GM11168 (cell line): ENCODE results near the gene TMEM79.

Experiments
- in situ Hi-C: fragments of 300-500 bp; cut with MboI; formaldehyde crosslinking; loops from one replicate; pipeline ENCODE4 v1.12.0; 2022; ENCODE audit warnings: low sequenced_read_pairs; ENCODE audit not compliant: unreplicated experiment

TMEM79 gene

DNA sequence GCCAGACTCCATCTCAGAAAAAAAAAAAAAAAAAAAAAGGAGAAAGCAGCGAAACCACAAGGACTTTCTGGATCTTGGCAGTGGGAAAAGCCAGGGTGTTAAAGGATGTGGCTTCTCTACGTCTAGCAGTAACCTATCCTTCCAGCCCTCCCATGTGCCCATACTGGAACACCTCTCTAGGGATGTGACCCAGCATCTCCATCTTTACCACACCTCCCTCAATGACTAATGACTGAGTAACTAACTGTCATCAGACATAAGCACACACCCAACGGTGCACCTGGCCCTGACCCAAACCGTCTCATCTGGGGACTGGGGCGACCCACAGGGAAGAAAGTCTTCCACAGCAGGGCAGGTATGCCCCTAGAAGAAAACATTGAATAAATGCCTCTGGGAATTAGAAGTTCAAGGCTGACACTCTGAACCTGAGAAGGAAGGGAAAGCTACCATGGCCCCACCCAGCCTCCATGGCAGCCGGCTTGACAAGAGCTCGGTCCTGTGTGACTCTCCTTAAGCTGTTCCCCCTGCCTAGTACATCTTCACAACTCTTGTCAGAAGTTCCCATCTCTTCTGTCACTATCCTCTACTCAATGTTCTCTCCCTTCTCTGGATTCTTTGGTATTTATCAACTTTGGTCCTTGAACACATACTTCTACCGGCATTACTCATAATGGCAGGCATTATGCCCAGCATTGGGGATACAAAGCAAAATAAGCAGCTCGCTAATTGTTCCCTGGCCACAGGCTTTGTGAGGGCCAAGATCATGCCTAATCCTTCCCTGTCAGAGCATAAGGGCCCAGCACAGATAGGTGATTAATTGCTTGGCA lies 21.5 kb upstream of the TMEM79 start:
- in situ Hi-C loops, result no loop called here

DNA sequence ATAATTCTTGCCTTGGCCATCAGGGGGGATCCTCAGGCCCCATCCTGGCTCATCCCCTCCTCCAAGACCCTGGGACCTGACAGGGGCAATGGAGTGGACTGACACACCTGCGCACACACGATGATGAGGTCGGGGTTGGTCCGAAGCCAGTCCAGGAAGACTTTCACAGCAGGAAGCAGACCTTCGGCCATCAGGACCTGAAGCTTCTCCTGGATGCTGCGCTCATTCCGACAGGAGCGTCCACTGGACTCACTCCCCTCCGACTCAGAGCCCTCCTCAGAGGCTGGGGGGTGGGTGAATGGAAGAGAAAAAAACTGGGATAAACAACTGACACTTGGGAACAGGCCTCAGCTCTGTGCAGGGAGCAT lies 20.9 kb upstream of the TMEM79 start:
- in situ Hi-C loops, result no loop called here

DNA sequence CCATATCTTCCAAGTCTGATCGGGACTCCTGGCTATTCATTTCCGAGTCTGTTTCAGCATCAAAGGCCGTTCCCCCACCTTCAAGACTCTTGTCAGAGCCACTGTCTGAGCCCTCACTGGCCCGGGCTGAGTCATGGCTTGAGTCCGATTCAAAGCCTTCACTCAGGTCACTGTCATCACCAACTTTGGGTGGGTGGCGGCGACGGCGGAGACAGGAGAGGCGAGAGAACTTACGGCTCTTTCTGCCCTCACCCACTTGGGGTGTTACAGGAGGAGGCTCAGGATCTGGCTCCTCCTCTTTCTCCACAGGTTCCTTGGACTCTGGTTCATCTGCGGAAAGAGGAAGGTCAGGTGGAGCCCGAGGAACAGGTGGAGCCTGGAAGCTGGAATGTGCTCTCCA lies 18.1 kb upstream of the TMEM79 start:
- in situ Hi-C loops, result no loop called here

DNA sequence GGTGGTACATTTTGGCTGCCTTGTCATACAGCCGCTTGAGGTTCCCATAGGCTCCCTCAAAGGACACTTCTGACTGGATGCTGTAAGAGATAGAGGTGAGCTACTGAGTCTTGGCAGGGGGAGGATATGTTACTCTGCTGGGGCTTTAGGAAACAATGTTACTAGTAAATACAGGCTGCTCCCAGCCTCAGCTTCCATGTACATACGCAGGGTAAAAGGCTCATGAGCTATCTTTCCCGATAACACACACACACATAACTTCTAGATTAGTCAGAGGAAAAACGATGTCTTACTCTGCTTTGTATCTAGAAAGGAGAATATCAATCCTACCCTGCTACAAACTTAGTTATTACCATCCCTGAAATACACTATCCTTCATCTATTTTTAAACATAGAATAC lies 15.8 kb upstream of the TMEM79 start:
- in situ Hi-C loops, result no loop called here

DNA sequence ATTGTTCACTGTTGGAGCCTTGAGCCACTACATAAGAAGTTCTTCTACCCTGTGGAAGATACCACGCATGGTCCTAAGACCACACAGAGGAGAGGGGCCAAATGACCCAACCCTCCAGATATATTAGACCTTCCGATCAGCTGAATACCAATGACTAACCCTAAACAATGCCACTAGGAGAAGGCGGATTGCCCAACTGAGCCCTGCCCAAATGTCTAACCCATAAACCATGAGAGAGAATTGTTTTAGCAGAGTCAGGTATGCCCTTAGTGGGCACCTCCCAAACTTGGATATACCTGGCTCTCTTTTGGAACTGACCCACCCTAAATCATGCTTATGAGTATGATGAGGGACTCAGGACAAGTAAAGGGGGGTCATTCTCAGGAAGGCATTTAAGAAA lies 13.8 kb upstream of the TMEM79 start:
- in situ Hi-C loops, result no loop called here

DNA sequence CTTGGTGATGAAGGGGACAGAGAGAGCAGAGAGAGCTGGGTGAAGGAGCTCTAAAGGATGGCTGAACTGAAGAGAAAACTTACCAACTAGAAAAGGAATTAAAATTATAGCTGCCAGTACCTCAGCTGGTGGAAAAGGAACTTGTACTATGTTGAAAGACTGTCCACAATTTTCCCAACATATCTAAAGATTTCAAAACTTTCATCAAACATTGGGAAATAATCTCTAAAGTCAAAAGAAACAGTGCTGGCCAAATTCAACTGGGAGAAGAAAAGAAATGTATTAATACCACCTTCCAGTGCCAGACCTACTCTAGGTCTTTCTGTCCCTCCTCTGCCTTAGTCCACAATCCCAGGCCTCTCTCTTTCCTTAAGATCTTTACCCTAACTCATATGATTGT lies 7.6 kb upstream of the TMEM79 start:
- in situ Hi-C loops, result no loop called here

DNA sequence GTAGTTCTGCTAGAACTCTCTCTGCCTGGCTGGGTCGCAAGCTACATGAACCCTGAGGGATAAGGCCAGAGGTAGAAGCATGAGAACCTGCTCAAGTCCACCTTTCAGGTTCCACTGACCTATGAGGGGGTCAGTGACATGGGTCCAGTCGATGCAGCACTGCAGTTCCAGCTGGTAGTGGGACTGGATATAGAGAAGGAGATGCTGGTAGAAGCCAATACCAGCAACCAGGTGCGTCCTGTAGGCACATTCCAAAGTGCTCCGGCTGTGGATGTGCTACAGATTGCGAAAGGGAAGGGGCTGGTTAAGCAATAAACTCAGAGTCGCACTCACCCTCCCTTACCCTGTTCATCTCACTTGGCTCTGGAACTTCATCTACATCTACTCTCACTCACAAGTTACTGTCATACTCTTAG lies 7.2 kb upstream of the TMEM79 start:
- in situ Hi-C loops, result no loop called here

DNA sequence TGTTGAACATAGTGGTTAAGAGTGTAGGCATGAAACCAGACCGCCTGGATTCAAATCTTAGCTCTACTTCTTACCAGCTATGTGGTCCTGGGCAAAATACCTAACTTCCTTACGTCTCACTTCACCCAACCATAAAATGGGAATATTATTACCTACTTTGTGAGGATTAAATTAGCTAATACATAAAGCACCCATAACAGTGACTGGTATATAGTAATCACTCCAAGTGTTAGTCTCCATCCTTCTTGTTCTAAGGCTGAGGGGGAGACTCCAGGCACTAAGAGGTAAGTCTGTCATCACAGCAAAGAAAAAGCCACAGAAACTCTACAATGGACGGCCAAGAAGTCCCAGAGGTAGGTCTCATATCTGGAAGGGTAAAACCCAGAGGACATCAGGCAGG lies 4.3 kb upstream of the TMEM79 start:
- in situ Hi-C loops, result no loop called here

DNA sequence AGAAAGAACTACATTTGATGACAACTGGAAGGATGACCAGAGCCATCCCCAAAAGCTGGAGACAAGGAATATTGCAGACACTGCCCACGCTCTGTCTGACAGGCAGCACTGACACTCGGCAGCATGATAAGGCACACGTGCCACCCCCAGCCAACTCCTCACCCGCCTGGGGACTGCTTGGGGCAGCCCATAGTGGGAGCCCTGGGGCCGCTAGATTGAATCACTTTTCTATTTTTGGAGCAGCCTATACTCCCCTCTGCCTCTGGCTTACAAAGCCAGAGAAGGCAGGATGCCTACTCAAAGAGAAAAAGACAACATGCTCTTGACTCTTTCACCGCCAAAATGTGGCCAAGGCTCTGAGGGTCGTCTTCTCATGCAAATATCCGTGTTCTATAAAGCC lies 2.8 kb upstream of the TMEM79 start:
- in situ Hi-C loops, result no loop called here

DNA sequence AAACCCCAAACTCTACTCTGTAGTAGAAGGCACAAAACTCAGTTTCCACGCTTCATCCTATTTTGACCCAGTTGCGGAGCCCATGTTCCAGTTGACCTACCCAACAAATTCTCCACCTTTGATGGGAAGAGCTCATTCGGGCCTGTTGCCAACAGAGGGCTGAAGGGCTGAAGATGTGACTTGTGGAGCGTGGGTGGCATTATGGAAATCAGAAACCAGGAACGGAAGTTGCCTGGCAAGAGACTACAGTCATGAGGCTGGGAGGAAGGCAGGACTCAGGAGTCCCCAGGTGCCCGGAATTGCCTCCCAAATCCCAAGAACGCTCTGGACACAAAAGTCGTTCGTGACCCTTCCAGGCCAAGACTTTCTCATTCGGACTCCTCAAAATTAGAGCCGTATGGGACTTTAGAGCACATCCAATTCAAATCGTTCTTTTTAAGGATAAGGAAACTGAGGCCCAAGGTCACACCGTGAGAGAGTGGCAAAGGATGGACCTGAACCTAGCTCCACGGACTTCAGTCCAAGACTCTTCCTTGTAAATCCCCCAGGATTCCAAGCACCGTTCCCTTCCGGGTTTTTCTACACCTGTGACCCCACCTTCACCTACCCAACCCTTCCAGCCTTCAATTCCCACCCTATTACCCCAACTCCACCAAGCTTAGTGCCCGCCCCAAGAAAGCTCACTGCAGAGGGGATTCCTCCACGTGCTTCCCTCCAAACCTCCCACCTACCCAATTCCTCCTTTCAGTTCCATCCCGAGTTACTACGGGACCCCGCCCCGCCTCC lies 2.2 kb upstream of the TMEM79 start:
- in situ Hi-C loops, result no loop called here

DNA sequence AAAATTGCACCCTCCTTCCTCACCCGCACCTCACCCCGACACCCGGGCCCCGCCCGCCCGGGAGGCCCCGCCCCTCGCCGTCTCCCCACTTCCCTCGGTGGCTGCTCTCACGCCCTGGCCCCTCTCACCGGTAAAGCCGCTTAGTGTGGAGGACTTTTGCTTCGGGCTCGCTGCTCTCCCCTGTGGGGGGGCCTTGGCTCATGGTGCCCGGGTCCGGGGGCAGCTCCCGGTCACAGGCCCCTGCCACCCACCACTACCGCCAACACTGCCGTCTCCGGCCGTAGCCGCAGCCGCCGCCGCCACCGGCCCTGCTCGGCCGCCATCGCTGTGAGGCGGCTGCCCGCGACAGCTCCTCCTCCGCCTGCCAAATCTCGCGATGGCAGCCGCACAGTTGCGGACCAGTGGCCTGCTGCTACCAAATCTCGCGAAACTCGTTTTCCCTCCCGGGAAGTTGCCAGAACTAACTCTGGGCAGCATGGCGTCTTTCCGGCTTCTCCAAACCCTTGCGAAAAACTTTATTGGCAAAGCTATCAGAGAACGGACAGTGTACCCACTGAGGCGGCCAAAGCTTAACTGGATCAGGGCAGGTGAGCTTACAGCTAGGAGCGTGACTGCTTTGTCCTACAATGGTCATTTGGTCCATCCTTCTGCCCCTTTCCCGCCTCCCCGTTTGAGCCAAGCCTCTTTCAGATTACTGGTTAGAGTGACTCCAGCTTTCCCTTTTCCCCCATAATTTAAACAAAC lies 1.5 kb upstream of the TMEM79 start, which contains the start of gene SMG5:
SMG5 (minus strand) TSS at position 347 of the 744 bp plus-strand sequence; CDS start at position 202, 145 bp downstream.
- in situ Hi-C loops, result no loop called here

DNA sequence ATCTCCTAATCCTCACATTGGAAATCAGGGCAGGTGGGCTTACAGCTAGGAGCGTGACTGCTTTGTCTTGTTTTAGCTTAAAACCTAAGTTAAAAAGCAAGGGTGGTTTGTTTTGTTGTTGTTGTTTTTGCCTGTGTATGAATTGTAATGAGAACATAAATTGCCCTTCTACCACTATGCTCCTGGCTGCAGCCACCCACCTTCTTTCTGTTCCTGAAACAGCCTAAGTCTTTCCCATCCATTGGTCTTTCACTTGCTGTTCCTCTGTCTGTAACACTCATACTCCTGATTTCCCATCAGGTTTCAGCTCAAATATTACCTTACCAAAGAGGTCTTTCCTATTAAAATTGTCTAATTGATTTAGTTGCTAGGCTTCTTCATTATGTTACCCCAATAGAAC lies 604 bp upstream of the TMEM79 start:
- in situ Hi-C loops, result no loop called here

DNA sequence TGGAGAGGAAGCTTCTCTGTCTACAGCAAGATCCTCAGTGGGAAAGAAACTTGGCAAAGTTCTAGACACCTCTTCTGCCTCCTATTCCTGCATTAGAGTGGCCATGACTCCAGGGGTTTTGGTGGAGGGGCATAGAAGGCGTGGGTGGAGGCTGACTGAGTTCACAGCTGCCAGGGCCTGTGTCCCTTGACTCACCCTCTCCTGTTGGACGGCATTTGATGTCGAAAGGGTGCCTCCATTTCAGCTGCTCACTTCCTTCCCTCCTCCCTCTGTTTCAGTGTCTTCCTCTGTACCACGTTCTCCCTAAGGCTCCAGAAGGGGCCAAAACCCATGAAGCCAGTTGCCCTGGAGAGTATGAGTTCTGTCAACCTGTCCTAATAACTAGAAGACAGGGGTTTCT lies 632 bp downstream of the TMEM79 start:
- in situ Hi-C loops, result no loop called here

DNA sequence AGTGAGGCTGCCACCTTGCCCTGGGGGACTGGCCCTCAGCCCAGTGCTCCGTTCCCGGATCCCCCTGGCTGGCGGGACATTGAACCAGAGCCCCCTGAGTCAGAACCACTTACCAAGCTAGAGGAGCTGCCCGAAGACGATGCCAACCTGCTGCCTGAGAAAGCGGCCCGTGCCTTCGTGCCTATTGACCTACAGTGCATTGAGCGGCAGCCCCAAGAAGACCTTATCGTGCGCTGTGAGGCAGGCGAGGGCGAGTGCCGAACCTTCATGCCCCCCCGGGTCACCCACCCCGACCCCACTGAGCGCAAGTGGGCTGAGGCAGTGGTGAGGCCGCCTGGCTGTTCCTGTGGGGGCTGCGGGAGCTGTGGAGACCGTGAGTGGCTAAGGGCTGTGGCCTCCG lies 1.3 kb downstream of the TMEM79 start:
- in situ Hi-C loops, result no loop called here

DNA sequence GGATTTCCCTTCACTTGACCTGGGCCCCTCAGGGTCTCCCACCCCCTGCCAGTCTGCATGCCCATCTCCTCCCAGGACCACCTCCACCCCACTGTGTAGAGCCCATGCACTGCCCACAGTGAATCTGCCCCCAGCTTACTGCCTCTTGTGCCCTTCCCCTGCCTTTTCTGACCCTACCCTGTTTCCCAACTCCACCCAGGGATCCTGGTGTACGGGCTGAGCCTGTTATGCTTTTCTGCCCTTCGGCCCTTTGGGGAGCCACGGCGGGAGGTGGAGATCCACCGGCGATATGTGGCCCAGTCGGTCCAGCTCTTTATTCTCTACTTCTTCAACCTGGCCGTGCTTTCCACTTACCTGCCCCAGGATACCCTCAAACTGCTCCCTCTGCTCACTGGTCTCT lies 1.9 kb downstream of the TMEM79 start:
- in situ Hi-C loops, result no loop called here

DNA sequence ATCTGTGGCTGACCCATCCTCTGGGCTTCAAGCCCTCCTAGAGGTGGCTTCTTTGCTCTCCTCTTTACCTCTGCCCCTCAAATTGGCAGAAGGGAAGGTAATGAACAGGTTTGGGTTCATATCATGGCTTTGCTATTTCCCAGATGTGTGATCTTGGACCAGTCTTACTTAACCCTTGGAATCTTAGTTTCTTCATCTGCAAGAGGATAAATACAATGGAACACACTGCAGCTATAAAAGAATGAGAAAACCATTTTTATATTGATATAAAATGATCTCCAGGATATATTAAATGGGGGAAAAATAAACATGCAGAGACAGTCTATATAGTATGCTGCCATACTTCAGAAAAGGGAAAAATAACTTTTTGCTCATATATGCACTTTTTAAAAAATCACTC lies 5.7 kb downstream of the TMEM79 start:
- in situ Hi-C loops, result no loop called here

DNA sequence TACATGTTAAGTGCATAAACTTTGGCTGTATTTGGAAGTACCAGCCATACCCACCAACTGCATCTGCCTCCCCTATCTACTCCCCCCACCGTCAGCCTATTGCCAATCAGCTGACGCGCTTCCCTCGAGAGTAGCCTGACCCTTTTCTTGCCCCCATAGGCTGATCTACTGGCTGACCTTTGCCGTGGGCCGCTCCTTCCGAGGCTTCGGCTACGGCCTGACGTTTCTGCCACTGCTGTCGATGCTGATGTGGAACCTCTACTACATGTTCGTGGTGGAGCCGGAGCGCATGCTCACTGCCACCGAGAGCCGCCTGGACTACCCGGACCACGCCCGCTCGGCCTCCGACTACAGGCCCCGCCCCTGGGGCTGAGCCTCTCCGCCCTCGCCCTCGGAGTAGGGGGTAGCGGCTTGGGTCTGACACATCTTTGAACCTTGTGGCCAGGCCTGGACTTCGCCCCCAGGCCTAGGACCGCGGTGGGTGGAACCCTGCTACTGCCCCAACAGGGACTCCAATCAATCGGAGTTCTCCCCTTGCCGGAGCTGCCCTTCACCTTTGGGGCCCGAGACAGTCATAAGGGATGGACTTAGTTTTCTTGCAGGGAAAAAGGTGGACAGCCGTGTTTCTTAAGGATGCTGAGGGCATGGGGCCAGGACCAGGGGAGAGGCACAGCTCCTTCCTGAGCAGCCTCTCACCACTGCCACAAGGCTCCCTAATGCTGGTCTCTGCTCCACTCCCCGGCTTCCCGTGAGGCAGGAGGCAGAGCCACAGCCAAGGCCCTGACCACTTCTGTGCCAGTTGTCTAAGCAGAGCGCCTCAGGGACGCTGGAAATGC lies 7.3 kb downstream of the TMEM79 start:
- in situ Hi-C loops, result no loop called here

DNA sequence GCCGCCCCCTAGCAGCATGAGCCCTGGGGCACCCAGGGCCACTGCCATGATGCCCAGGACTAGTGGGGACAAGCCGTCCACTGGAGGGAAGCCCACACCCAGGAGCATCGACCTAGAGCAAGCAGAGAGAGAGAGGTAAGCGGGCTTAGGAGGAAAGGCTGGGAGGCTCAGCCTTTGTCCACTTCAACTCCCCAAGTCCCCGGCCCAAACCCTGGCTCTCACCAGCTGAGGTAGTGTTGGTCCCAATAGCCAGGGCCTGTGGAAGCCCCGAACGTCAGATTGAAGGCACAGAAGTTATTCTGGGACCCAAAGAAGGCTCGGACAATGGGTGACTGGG lies 8.9 kb downstream of the TMEM79 start:
- in situ Hi-C loops, result no loop called here

DNA sequence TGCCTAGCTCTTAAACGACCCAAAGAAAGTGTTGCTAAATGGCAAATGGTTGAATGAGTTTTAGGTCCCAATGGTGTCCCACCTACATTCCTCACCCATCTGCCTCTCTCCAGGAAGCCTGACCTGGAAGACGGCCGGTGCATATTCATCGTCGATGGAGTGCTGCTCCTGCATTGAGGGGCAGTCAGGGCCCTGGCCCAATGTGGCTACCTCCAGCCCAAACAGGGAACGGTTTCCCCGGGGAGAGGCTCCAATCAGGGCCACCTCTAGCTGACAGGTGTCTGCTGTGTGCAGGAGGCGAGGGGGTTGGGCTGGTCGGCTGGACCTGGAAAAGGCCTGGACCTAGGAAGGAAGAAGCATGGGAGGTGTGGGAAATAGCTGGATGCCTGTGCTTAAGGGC lies 9.8 kb downstream of the TMEM79 start:
- in situ Hi-C loops, result no loop called here

DNA sequence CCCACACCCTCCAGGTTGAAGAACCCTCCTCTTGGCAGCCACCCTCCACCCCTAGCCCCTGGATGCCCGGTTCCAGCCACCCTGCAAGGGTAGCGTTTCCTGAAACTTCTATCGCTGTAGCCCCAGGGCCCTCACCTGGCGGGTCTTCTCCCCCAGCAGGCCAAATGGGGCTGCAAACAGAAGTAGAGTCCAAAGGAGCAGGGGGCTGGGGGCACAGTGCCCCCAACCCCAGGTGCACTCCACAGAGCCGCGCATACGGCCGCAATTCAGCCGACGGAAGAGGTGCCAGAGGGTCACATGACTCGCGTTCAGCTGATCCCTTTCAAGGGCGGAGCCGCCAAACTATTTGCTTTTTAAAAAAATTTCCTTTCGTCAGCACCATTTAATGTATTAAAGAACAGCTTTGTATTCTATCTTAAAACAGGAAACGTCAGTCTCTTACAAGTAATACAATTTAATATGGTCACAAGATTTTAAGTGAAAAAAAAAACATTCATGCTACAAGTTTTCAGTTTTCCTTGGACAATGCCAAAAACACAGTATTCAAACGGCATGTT lies 11.3 kb downstream of the TMEM79 start, which contains the start of gene GLMP:
GLMP (minus strand) TSS at position 289 of the 557 bp plus-strand sequence; CDS start at position 255, 34 bp downstream.
- in situ Hi-C loops, result no loop called here
